ENCODE measurements around the gene EVC.

DNA sequence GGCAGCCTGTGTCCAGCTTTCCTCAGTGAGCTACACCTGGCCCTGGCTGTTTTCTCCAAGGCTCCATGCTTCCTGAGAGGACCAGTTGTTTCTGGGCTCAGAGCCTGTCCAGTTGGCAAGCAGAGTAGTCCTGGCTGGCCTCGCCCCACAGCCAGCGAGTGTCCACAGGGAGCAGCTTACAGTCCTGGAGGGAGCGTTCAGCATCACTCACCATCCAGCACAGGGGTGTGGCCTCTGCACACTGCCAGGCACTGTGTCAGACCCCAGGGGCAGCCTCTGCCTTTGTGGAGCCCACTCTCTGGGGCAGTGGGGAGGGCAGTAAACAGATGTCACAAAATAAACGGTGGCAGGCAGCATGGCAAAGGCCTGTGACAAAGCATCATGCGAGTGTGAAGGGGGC lies 23.9 kb downstream of the EVC start:
- TF ChIP-seq, protein P1, sequence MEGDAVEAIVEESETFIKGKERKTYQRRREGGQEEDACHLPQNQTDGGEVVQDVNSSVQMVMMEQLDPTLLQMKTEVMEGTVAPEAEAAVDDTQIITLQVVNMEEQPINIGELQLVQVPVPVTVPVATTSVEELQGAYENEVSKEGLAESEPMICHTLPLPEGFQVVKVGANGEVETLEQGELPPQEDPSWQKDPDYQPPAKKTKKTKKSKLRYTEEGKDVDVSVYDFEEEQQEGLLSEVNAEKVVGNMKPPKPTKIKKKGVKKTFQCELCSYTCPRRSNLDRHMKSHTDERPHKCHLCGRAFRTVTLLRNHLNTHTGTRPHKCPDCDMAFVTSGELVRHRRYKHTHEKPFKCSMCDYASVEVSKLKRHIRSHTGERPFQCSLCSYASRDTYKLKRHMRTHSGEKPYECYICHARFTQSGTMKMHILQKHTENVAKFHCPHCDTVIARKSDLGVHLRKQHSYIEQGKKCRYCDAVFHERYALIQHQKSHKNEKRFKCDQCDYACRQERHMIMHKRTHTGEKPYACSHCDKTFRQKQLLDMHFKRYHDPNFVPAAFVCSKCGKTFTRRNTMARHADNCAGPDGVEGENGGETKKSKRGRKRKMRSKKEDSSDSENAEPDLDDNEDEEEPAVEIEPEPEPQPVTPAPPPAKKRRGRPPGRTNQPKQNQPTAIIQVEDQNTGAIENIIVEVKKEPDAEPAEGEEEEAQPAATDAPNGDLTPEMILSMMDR (IDR thresholded peaks at IDR 0.05) = no peak
- TF ChIP-seq POLR2A (IDR thresholded peaks at IDR 0.05) = no peak

All from lower leg skin (tissue), 3 donors.